NCI-H1930 (cell line): ENCODE data around the gene PCDHA1.
"Not testable (repeated sequence)": the region's sequence is repeated elsewhere in the genome, so short reads cannot be mapped to it uniquely, and the experiment has no call there.

Experiments
- DNase-seq, 2 experiments: peaks; one replicate each; lab custom pipeline; 2025; lab: John Stamatoyannopoulos, UW

PCDHA1 gene

DNA sequence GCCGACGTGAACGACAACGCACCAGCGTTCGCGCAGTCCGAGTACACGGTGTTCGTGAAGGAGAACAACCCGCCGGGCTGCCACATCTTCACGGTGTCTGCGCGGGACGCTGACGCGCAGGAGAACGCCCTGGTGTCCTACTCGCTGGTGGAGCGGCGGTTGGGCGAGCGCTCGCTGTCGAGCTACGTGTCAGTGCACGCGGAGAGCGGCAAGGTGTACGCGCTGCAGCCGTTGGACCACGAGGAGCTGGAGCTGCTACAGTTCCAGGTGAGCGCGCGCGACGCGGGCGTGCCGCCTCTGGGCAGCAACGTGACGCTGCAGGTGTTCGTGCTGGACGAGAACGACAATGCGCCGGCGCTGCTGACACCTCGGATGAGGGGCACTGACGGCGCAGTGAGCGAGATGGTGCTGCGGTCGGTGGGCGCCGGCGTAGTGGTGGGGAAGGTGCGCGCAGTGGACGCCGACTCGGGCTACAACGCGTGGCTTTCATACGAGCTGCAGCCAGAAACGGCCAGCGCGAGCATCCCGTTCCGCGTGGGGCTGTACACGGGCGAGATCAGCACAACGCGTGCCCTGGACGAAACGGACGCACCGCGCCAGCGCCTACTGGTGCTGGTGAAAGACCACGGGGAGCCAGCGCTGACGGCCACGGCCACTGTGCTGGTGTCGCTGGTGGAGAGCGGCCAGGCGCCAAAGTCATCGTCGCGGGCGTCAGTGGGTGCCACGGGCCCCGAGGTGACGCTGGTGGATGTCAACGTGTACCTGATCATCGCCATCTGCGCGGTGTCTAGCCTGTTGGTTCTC lies 64.1 kb downstream of the PCDHA1 start:
- DNase-seq, result not testable (repeated sequence)

DNA sequence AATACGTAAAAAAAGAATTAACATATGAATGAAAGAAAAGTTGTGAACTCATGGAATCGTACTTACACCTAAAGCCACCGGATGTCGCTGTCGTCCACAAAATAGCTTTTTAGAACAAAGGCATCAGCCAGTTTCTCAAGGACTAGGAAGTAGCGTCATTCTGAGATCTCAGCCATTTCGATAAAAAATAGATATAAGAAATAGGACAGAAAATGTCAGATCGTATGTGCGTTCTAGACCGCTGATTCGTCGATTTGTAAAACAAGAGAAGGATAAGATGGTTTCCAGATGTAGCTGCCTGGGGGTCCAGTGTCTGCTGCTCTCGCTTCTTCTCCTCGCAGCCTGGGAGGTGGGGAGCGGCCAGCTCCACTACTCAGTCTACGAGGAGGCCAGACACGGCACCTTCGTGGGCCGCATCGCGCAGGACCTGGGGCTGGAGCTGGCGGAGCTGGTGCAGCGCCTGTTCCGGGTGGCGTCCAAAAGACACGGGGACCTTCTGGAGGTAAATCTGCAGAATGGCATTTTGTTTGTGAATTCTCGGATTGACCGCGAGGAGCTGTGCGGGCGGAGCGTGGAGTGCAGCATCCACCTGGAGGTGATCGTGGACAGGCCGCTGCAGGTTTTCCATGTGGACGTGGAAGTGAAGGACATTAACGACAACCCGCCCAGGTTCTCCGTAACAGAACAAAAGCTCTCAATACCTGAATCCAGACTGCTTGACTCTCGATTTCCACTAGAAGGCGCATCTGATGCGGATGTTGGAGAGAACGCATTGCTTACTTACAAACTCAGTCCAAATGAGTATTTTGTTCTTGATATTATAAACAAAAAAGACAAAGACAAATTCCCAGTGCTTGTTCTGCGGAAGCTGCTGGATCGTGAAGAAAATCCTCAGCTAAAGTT lies 70.1 kb downstream of the PCDHA1 start, which contains the start of gene PCDHA10:
PCDHA10 (plus strand) TSS at position 126 of the 903 bp plus-strand sequence; CDS start at position 278, 152 bp downstream.
- peak; percentile 0 to 4 for DNase-seq

DNA sequence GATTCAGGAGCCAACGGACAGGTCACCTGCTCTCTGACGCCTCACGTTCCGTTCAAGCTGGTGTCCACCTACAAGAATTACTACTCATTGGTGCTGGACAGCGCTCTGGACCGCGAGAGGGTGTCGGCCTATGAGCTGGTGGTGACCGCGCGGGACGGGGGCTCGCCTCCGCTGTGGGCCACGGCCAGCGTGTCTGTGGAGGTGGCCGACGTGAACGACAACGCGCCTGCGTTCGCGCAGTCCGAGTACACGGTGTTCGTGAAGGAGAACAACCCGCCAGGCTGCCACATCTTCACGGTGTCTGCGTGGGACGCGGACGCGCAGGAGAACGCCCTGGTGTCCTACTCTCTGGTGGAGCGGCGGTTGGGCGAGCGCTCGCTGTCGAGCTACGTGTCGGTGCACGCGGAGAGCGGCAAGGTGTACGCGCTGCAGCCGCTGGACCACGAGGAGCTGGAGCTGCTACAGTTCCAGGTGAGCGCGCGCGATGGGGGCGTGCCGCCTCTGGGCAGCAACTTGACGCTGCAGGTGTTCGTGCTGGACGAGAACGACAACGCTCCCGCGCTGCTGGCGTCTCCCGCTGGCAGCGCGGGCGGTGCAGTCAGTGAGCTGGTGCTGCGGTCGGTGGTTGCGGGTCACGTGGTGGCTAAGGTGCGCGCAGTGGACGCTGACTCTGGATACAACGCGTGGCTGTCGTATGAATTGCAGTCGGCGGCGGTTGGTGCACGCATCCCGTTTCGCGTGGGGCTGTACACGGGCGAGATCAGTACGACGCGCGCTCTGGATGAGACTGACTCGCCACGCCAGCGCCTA lies 71.4 kb downstream of the PCDHA1 start:
- DNase-seq, result no peak

DNA sequence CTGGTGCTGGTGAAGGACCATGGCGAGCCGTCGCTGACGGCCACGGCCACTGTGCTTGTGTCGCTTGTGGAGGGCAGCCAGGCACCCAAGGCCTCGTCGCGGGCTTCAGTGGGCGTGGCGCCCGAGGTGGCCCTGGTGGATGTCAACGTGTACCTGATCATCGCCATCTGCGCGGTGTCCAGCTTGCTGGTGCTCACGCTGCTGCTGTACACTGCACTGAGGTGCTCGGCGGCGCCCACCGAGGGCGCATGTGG lies 72.0 kb downstream of the PCDHA1 start:
- no peak for DNase-seq

DNA sequence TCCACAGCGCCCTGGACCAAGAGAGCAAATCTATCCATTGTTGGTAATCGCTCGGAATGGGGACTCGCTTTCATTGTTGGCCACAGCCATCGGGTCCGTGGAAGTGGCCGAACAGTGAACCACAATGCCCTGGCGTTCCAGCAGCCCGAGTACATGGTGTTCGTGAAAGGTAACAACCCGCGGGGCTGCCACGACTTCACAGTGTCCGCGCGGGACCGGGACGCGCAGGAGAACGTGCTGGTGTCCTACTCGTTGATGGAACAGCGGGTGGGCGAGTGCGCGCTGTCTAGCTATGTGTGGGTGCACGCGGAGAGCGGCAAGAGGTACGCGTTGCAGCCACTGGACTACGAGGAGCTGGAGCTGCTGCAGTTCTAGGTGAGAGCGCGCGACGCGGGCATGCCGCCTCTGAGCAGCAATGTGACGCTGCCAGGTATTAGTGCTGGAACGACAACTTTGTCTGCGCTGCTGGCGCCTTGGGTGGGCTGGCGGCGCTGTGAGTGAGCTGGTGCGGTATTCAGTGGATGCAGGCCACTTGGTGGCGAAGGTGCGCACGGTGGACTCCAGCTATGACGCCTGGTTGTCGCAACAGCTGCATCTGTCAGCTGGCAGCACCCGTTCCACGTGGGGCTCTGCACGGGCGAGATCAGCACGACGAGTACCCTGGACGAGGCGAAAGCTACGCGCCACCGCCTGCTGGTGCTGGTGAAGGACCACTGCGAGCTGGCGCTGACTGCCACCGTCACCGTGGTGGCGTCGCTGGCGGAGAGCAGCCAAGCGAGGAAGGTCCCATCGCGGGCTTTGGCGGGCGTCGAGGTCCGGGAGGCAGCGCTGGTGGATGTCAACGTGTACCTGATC lies 76.7 kb downstream of the PCDHA1 start:
- no peak for DNase-seq

DNA sequence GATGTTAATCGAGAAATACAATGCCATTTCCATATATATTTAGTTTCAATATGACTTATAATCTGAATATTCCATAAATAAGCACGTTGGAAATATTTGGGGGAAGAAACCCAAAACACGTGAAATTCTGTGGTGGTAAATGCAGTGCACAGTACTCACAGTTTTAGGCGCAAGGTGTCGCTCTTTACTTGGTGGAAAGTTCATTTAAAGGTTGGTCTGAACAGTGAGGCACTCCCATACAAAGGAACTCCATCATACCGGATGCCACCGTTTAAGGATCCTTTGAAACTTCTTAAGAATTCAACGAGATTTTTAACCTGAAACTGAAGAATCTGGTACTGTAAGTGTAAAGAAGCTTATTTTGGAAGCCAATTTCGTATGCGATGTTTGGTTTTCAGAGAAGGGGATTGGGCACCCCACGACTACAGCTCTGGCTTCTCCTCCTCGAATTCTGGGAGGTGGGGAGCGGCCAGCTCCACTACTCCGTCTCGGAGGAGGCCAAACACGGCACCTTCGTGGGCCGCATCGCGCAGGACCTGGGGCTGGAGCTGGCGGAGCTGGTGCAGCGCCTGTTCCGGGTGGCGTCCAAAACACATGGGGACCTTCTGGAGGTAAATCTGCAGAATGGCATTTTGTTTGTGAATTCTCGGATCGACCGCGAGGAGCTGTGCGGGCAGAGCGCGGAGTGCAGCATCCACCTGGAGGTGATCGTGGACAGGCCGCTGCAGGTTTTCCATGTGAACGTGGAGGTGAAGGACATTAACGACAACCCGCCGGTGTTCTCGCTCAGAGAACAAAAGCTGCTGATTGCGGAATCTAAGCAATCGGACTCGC lies 83.0 kb downstream of the PCDHA1 start, which contains the start of gene PCDHA11:
PCDHA11 (plus strand) TSS at position 237 of the 834 bp plus-strand sequence; CDS start at position 384, 147 bp downstream.
- DNase-seq, result no peak

DNA sequence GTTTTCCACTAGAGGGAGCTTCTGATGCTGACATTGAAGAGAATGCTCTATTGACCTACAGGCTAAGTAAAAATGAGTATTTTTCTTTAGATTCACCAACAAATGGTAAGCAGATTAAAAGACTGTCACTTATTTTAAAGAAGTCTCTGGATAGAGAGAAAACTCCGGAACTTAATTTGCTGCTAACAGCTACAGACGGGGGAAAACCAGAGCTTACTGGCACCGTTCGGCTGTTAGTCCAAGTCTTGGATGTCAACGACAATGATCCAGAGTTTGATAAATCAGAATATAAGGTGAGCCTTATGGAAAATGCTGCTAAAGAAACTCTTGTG lies 83.6 kb downstream of the PCDHA1 start:
- no peak for DNase-seq

DNA sequence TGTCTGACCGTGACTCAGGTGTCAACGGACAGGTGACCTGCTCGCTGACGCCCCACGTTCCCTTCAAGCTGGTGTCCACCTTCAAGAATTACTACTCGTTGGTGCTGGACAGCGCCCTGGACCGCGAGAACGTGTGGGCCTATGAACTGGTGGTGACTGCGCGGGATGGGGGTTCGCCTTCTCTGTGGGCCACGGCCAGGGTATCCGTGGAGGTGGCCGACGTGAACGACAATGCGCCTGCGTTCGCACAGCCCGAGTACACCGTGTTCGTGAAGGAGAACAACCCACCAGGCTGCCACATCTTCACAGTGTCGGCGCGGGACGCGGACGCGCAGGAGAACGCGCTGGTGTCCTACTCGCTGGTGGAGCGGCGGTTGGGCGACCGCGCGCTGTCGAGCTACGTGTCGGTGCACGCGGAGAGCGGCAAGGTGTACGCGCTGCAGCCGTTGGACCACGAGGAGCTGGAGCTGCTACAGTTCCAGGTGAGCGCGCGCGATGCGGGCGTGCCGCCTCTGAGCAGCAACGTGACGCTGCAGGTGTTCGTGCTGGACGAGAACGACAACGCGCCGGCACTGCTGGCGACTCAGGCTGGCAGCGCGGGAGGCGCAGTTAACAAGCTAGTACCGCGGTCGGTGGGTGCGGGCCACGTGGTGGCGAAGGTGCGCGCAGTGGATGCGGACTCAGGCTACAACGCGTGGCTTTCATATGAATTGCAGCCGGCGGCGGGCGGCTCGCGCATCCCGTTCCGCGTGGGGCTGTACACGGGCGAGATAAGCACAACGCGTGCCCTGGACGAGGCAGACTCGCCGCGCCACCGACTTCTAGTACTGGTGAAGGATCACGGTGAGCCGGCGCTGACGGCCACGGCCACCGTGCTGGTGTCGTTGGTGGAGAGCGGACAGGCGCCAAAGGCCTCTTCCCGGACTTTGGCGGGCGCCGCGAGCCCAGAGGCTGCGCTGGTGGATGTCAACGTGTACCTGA lies 84.6 kb downstream of the PCDHA1 start:
- no peak for DNase-seq

DNA sequence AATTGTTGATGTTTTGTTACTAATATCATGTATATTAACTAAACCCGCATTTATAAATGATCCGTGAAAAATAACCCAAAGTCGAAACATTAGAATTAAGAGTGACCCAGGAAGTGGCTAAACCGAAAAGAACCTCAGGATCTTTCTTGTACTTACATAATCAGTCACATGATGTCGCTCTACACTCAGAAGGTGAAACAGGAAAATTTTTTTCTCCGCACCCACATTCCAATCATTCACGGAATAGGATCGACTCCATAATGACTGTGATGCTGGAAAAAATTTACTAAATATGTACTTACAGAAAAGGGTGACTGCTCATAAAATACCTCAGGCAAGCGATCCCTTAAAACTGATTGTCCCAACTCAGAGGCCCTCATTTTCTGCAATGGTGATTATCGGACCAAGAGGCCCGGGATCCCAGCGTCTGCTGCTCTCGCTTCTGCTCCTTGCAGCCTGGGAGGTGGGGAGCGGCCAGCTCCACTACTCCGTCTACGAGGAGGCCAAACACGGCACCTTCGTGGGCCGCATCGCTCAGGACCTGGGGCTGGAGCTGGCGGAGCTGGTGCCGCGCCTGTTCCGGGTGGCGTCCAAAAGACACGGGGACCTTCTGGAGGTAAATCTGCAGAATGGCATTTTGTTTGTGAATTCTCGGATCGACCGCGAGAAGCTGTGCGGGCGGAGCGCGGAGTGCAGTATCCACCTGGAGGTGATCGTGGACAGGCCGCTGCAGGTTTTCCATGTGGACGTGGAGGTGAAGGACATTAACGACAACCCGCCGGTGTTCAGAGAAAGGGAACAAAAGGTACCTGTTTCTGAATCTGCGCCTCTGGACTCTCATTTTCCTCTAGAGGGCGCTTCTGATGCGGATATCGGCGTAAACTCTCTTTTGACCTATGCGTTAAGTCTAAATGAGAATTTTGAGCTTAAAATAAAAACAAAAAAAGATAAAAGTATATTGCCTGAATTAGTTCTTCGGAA lies 89.4 kb downstream of the PCDHA1 start, which contains the start of gene PCDHA12:
PCDHA12 (plus strand) TSS at position 224 of the 981 bp plus-strand sequence; CDS start at position 389, 165 bp downstream.
- no peak for DNase-seq

DNA sequence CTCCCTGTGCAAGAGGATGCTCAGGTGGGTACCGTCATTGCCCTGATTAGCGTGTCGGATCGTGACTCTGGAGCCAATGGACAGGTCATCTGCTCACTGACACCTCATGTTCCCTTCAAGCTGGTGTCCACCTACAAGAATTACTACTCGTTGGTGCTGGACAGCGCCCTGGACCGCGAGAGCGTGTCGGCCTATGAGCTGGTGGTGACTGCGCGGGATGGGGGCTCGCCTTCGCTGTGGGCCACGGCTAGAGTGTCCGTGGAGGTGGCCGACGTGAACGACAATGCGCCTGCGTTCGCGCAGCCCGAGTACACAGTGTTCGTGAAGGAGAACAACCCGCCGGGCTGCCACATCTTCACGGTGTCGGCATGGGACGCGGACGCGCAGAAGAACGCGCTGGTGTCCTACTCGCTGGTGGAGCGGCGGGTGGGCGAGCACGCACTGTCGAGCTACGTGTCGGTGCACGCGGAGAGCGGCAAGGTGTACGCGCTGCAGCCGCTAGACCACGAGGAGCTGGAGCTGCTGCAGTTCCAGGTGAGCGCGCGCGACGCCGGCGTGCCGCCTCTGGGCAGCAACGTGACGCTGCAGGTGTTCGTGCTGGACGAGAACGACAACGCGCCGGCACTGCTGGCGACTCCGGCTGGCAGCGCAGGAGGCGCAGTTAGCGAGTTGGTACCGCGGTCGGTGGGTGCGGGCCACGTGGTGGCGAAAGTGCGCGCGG lies 90.8 kb downstream of the PCDHA1 start:
- not testable (repeated sequence) for DNase-seq

DNA sequence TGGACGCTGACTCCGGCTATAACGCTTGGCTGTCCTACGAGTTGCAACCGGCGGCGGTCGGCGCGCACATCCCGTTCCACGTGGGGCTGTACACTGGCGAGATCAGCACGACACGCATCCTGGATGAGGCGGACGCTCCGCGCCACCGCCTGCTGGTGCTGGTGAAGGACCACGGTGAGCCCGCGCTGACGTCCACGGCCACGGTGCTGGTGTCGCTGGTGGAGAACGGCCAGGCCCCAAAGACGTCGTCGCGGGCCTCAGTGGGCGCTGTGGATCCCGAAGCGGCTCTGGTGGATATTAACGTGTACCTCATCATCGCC lies 91.3 kb downstream of the PCDHA1 start:
- no peak for DNase-seq

DNA sequence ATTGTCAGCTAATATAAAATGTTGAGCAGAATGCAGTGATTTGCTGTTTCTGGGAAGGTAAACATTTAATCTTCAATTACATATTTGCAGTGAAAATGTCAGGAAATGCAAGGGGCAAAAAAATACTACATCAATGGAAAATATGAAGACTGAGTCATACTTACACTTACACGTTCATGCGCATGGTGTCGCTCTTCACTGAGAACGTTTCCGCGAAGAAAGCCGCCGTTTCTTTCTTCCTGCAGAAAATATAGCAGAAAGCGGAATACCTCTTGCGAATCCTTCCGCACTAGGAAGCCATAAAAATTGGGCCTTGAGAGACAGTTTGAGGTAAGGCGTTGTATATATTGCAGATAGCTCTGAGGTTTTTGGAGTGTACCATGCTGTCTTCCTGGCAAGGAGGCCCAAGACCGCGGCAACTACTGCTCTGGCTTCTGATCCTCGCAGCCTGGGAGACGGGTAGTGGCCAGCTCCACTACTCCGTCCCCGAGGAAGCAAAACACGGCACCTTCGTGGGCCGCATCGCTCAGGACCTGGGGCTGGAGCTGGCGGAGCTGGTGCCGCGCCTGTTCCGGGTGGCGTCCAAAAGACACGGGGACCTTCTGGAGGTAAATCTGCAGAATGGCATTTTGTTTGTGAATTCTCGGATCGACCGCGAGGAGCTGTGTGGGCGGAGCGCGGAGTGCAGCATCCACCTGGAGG lies 96.1 kb downstream of the PCDHA1 start, which contains the start of gene PCDHA13:
PCDHA13 (plus strand) TSS at position 236 of the 702 bp plus-strand sequence; CDS start at position 381, 145 bp downstream.
- DNase-seq, result no peak

DNA sequence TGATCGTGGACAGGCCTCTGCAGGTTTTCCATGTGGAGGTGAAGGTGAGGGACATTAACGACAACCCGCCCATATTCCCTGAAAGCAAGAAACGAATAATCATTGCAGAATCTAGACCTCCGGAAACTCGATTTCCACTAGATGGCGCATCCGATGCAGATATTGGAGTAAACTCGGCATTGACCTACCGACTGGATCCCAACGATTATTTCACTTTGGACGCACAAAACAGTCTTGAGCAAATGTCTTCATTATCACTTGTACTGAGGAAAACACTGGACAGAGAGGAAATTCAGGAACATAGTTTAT lies 96.6 kb downstream of the PCDHA1 start:
- no peak for DNase-seq

DNA sequence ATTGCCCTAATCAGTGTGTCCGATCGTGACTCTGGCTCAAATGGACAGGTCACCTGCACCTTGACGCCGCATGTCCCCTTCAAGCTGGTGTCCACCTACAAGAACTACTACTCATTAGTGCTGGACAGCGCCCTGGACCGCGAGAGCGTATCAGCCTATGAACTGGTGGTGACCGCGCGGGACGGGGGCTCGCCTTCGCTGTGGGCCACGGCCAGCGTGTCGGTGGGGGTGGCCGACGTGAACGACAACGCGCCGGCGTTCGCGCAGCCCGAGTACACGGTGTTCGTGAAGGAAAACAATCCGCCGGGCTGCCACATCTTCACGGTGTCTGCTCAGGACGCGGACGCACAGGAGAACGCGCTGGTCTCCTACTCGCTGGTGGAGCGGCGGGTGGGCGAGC lies 97.4 kb downstream of the PCDHA1 start:
- DNase-seq, result no peak

DNA sequence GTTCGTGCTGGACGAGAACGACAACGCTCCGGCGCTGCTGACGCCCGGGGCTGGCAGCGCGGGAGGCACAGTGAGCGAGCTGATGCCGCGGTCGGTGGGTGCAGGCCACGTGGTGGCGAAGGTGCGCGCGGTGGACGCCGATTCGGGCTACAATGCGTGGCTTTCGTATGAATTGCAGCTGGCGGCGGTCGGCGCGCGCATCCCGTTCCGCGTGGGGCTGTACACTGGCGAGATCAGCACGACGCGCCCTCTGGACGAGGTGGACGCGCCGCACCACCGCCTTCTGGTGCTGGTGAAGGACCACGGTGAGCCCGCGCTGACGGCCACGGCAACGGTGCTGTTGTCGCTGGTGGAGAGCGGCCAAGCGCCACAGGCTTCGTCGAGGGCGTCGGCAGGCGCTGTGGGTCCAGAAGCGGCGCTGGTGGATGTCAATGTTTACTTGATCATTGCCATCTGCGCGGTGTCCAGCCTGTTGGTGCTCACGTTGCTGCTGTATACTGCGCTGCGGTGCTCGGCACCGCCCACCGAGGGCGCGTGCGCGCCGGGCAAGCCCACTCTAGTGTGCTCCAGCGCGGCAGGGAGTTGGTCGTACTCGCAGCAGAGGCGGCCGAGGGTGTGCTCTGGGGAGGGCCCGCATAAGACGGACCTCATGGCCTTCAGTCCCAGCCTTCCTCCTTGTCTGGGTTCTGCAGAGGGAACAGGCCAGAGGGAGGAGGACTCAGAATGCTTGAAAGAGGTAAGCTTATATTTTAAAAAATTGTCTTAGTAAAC lies 98.2 kb downstream of the PCDHA1 start:
- no peak for DNase-seq

DNA sequence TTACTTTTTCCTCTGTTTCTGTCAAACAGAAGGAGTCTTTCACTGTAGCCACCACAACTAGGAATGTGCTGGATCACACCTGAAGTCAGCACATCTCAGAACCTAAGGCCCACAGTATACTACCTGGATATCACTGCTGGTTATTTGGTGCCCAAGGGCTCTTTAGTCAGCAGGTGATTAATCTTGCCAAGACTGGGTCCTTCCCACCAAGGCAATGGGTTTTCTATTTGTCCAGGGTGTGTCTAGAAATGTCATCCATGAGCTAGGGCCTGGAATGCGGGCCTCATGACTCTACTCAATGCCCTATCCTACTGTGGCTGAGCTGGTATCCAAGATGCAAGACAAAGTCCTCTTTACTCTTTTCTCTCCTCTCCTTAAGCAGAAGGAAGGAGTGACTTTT lies 130.4 kb downstream of the PCDHA1 start:
- no peak for DNase-seq
